T-helper 1 cell (primary cell): ENCODE measurements around the gene UBR2.
"Not testable (repeated sequence)": the region's sequence is repeated elsewhere in the genome, so short reads cannot be mapped to it uniquely, and the experiment has no call there.

Source experiments
- DNase-seq, 5 donors: peaks; one replicate each; pipeline ENCODE4 v3.0.0-alpha.2; 2012 to 2020

Gene UBR2

GRCh38 chr6:42729731-42730130, 165.9 kb downstream of the UBR2 start:
- no peak for DNase-seq

GRCh38 chr6:42733867-42734481, 170.1 kb downstream of the UBR2 start:
- DNase-seq: not testable (repeated sequence)

GRCh38 chr6:42735976-42736375, 172.1 kb downstream of the UBR2 start:
- DNase-seq: no peak

- no peak for DNase-seq
Observed at GRCh38 chr6:42740725-42741124, 176.9 kb downstream of the UBR2 start.

DNA sequence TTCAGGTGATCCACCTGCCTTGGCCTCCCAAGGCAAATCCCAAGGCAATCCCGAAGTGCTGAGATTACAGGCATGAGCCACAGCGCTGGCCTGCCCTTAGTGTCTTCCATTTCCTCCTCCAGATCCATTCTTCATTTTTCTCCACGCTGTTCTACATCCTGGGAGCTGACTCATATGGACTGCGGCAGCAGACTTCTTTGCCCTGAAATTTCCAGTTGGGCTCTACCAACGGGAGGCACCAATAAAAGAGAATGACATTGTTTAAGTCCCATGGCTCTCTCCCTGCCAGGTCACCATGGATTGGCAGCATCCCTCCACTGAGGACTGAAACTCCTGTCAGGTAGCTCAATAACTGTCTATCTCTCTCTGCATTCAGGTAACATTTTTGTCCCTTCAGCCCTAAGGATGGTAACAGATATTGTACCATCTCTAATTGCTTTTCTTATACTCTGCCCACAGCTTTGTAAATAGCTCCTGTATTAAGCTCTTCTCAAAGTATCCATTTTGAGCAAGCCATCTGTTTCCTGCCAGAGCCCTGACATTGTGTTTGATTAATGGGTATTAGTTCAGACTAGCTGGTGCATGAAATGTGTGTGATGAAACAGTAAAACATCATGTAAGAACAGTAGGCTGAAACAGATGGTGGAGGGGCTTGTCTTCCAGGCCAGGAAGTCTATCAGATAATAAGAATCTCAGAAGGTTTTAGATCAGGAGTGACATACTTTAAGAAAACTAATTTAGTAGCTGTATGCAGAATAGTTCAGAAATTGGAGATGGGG, 178.5 kb downstream of the UBR2 start:
- no peak for DNase-seq
